Liver (tissue), 3 donors: ENCODE results near the gene IFIT3.

Experiments used
- ATF3 ChIP-seq: IDR thresholded peaks from 2 replicates; pipeline ENCODE4 v1.6.1; 2016; ENCODE audit warnings: antibody characterized with exemption
- EGR1 ChIP-seq, 2 donors: IDR thresholded peaks; 2 replicates each; pipeline ENCODE4 v1.6.1; 2016 to 2018; ENCODE audit warnings: antibody characterized with exemption in 2 of 2, low read depth in 2 of 2
- HNF4G ChIP-seq: IDR thresholded peaks from 2 replicates; pipeline ENCODE4 v1.6.1; 2016; ENCODE audit warnings: antibody characterized with exemption
- JUND ChIP-seq, 2 donors: IDR thresholded peaks; 2 replicates each; pipeline ENCODE4 v1.6.1; 2016; ENCODE audit warnings: antibody characterized with exemption in 2 of 2
- NR2F2 ChIP-seq: IDR thresholded peaks from 2 replicates; pipeline ENCODE4 v1.6.1; 2016; ENCODE audit warnings: antibody characterized with exemption
- RAD21 ChIP-seq, 2 donors: IDR thresholded peaks; 2 replicates each; pipeline ENCODE4 v1.6.1; 2016; ENCODE audit warnings: antibody characterized with exemption in 2 of 2, mild to moderate bottlenecking in 2 of 2
- SP1 ChIP-seq: IDR thresholded peaks from 2 replicates; pipeline ENCODE4 v1.6.1; 2018; ENCODE audit warnings: antibody characterized with exemption, mild to moderate bottlenecking
- YY1 ChIP-seq: IDR thresholded peaks from 2 replicates; pipeline ENCODE4 v1.6.1; 2016; ENCODE audit warnings: antibody characterized with exemption, mild to moderate bottlenecking
- ZBTB33 ChIP-seq: IDR thresholded peaks from 2 replicates; pipeline ENCODE4 v1.6.1; 2016; ENCODE audit warnings: antibody characterized with exemption
- TF ChIP-seq, protein P1 (sequence below): fragments of 150-350 bp; IDR thresholded peaks from 2 replicates; pipeline ENCODE4 v1.5.1; 2017; ENCODE audit warnings: improper control_type of control experiment, low read depth, low read length; ENCODE audit not compliant: missing input control
- TF ChIP-seq, protein P2 (sequence below): IDR thresholded peaks from 2 replicates; pipeline ENCODE4 v1.6.1; 2016; ENCODE audit warnings: antibody characterized with exemption
- donor health status: healthy.
- donor health status: healthy.

DNA sequence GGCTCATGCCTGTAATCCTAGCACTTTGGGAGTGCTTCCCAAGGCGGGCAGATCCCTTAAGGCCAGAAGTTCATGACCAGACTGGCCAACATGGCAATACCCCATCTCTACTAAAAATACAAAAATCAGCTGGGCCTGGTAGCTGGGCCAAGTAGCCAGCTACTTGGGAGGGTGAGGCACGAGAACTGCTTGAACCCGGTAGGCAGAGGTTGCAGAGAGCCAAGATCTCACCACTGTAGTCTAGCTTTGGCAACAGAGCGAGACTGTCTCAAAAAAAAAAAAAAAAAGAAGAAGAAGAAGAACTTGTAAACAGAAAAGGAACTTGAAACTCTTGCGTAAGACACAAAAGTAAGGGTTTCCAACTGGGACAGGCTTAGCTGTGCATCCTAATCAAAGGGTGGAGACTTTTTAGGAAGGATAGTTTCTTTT is 31.6 kb upstream of the IFIT3 start:
- TF ChIP-seq RAD21 (IDR thresholded peaks at IDR 0.05) (no peak), YY1 (no peak), SP1 (no peak), HNF4G (no peak), EGR1 (IDR thresholded peaks at IDR 0.05; ENCODE audit: low read depth in 2 of 2) (no peak), ATF3 (no peak), ZBTB33 (peak; percentile 14), JUND (IDR thresholded peaks at IDR 0.05) (peak in 1 of 2 donors; percentile 12), NR2F2 (no peak)
- TF ChIP-seq, protein P1, sequence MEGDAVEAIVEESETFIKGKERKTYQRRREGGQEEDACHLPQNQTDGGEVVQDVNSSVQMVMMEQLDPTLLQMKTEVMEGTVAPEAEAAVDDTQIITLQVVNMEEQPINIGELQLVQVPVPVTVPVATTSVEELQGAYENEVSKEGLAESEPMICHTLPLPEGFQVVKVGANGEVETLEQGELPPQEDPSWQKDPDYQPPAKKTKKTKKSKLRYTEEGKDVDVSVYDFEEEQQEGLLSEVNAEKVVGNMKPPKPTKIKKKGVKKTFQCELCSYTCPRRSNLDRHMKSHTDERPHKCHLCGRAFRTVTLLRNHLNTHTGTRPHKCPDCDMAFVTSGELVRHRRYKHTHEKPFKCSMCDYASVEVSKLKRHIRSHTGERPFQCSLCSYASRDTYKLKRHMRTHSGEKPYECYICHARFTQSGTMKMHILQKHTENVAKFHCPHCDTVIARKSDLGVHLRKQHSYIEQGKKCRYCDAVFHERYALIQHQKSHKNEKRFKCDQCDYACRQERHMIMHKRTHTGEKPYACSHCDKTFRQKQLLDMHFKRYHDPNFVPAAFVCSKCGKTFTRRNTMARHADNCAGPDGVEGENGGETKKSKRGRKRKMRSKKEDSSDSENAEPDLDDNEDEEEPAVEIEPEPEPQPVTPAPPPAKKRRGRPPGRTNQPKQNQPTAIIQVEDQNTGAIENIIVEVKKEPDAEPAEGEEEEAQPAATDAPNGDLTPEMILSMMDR: no peak
- TF ChIP-seq, protein P2, sequence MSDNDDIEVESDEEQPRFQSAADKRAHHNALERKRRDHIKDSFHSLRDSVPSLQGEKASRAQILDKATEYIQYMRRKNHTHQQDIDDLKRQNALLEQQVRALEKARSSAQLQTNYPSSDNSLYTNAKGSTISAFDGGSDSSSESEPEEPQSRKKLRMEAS: peak; percentile 40
